Fibroblast of skin of left quadriceps (primary cell): ENCODE data around the gene SLC52A1.
"Not testable (repeated sequence)": the region's sequence is repeated elsewhere in the genome, so short reads cannot be mapped to it uniquely, and the experiment has no call there.

Experiments used
- DNase-seq, 2 experiments: peaks; one replicate each; pipeline ENCODE4 v3.0.0-alpha.2; 2013; ENCODE audit warnings: low read depth in 2 of 2

SLC52A1 gene

GRCh38 chr17:5031365-5032082, 3.7 kb downstream of the SLC52A1 start:
- DNase-seq: peak; percentile 57 to 59

DNA sequence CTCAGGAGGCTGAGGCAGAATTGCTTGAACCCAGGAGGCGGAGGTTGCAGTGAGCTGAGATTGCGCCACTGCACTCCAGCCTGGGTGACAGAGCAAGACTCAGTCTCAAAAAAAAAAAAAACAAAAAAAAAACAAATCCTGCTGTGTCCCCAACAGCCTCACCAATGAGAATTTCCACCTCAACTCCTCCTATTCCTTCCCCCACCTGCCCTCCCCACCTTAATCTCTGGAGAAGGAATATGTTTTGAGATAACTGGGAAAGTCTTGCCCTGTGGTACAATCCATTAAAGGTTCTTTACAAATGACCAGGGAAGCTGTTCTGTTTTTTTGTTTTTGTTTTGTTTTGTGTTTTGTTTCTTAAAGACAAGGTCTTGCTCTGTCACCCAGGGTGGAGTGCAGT, 5.1 kb downstream of the SLC52A1 start:
- not testable (repeated sequence) for DNase-seq

DNA sequence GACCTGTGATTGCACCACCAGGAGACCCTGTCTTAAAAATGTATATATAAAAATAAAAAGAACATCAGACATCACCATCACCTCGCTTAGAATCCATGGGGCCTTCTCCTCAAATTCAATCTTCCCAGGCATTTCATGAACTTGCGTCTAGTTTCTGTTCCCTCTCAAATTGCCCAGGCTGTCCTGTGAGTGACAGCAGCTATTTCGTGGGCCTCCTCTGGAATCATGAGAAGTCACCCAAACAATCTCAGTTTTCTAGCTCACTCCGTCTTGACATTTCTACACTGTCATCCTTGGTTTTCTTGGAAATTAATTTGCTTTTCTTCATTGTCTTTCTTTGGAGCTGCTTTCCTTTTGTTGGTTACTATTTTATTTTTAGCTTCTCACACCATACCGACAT, 7.3 kb downstream of the SLC52A1 start:
- DNase-seq: no peak

DNA sequence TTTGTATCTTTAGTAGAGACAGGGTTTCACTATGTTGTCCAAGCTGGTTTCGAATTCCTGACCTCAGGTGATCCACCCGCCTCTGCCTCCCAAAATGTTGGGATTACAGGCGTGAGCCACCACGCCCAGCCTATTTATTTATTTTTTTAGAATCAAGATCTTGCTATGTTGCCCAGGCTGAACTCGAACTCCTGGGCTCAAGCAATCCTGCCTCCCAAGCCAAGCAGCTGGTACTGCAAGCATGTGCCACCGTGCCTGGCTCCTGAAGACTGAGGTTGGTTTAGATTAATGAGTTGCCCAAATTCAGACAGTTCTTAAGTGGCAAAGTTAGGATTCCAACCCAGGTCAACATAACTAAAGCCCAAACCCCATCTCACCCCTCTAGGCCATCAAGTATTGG, 7.9 kb downstream of the SLC52A1 start:
- no peak for DNase-seq

GRCh38 chr17:5024604-5025003, 10.6 kb downstream of the SLC52A1 start:
- DNase-seq: no peak

- DNase-seq: no peak
Measured at GRCh38 chr17:5023588-5024147, 11.6 kb downstream of the SLC52A1 start.

GRCh38 chr17:5022171-5022711, 13.0 kb downstream of the SLC52A1 start:
- DNase-seq: no peak

GRCh38 chr17:5020502-5021023, 14.7 kb downstream of the SLC52A1 start:
- DNase-seq: no peak

DNA sequence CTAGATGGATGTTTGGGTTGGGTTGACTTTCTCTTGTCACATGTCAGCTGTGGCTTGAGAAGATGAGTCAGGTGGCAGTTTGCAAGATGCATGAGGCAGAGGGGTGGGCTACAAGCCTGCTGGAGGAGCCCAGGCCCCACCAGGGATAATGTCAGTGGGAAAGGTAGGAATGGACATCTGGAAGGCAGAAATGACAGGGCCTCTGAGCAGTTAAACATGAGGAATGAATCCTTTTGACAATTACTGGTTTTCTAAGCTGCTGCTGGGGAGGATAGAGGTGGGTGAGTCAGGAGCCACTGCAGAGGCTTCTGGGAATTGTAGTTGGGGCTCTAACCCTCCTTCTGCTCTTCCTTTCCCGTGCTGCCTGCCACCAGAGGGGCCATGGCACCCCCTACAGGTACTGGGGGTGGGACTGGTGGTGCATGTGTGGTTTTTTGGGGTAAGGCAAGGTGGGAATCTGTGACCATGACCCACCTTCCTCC, 15.7 kb downstream of the SLC52A1 start:
- DNase-seq: no peak

DNA sequence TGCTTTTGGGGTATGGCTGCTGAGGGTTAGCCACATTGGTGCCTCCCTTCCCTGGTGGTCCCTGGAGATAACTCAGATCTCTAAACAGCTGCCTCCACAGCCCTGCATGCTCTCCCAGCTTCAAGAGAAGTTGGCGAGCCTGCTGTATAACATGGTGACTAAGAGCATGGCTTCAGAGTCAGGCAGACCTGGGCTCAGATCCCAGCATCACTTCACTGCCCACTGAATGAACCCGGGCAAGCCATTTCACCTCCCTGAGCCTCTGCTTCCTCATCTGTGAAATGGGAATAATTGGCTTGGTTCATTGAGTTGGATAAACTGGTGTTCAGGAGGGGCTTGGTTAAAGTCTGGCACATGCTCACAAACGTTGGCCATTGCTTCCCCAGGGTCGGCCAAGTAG, 20.9 kb downstream of the SLC52A1 start:
- DNase-seq: no peak

DNA sequence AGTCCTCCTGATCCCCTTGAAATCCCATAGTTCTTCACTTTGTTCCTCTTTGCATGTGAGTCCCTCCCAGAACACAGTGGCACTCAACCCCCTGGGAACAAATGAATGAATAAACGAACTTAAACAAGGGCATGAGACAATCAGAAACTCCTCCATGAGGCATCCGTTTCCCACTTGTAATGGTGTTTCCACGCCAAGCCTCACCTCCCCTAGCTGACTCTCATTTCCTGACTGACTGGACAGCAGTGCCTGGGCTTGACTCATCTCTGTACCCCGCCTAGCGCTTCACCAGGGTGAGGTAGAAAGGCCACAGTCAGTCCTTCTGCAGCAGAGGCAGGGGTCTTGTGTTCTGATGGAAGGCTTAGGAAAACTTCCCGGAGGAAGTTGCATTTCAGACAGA, 23.3 kb downstream of the SLC52A1 start:
- DNase-seq: no peak

DNA sequence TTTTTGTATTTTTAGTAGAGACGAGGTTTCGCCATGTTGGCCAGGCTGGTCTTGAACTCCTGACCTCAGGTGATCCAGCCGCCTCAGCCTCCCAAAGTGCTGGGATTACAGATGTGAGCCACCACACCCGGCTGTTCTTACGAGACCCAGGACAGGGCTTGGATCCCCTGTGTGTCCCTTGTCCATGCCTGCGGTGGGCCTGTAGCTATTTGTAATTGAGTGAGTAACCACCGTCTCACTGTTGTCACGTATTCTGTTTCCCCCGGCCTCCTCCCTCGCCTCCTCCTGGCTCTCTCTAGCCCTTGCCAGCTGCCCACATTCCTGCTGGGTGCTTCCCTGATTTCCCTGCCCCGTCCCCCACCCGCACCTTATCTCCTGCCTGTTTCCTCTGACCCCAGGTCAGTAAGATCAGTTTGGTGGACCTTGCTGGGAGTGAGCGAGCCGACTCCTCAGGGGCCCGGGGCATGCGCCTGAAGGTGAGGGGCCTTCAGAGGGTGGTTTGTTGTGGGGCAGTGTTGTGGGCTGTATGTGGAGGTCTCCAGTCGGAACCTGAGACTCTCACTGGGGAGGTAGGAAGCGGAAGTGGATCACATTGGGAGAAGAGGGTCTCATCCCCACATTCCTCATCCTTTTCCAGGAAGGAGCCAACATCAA, 31.9 kb downstream of the SLC52A1 start:
- DNase-seq: no peak

GRCh38 chr17:5002121-5002788, 33.0 kb downstream of the SLC52A1 start:
- DNase-seq: no peak

GRCh38 chr17:5000237-5000639, 35.0 kb downstream of the SLC52A1 start:
- no peak for DNase-seq

- no peak for DNase-seq
Measured at GRCh38 chr17:4999430-5000093, 35.7 kb downstream of the SLC52A1 start.

GRCh38 chr17:4998732-4999429, 36.3 kb downstream of the SLC52A1 start:
- no peak for DNase-seq

DNA sequence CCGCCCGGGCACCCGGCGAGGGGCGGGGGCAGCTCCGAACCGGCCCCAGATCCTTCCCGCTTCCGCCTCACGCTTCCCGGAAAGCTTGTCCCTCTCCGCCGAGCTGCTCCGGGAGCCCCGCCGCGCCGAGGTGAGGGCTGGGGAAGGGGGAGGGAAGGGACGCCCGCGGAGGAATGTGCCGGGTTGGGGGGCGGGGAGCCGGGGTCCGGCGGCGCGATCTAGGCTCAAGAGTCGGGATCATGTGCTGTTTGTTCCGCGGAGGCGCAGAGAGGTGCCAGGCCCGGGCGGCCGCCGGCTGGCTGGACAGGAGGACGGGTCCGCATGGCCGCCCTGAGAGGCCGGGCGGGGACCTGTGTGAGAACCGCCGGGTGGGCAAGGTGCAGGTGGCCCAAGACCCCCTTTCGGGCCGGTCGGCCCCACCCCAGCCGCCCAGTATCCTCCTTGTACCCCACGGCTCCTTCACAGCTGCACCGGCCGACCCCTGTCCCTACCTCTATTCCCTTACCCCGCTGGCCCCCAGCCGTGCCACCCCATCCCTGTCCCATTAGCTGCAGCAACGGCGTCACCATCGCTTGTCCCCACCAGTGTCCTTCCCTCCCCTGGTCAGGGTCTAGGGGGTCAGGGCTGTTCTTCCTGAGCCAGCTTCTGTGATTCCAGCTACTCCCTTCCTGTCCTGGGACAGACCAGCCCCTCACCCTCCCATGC, 37.0 kb downstream of the SLC52A1 start:
- no peak for DNase-seq

DNA sequence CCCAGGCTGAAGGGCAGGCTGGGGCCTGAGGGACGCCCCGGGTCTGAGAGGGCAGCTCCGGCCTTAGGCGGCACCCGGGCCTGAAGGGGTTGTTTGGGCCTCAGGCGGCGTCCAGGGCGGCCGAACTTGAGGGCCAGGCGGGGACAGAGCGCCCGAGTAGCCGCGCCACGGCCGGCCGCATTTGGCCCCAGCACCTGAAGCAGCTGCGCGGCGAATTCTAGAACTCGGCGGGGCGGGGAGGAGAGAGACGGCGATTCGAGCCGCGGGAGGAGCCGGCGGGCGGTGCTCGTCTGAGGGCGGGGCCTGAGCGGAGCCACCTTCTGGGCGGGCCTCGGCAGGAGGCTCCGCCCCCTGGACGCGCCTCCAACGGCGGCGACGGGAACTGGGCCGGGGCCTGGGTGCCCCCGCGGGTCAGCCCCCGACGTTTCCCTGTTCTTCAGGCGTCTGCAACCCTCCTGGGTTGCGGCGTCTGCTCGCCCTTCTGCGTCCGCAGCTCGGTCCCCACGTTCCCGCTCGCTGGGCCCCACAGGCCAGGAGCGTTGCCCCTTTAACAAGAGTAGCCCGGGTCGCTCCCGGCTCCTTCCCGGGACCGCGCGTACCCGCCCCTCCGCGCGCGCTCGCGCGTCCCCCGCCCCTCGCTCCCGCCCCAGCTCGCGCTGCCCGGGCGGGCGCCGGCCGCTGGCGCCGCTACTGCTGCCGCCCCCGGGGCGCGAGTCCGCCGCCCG, 37.8 kb downstream of the SLC52A1 start, which contains the start of the genes INCA1 and KIF1C:
Gene INCA1, minus strand, starts transcription at position 221 of the 725 bp plus-strand sequence. CDS start 3,085 bp downstream, outside the sequence.
Gene KIF1C, plus strand, starts transcription at position 649 of the 725 bp plus-strand sequence. CDS start 2,297 bp downstream, outside the sequence.
- peak; percentile 65 to 71 for DNase-seq

DNA sequence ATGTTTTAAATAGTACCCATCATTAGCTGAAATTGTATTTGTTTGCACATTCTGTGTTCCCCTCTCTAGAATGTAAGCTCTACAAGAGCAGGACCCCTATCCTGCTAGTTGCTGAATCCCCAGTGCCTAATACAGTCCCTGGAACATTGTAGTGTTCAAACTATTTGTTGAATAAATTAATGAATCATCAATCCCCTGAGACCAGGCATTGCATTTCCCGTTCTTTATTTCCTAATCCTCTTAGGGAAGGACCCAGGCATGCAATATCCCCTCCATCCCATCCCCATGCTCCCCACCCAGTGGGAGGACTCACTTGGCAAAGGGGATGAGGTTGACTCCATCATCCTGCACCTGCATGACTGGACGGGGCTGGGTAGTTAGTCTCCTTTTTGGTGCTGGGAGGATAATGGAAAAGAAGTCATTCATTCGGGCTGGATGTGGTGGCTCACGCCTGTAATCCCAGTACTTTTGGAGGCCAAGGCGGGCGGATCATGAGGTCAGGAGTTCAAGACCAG, 41.1 kb downstream of the SLC52A1 start:
- no peak for DNase-seq
